Measurements from ENCODE around the gene DBH.

GRCh38 chr9:133627341-133627740 is 8.8 kb upstream of the DBH start:
- no peak for TF ChIP-seq POLR2AphosphoS5 (IDR thresholded peaks at IDR 0.05)
- no peak for TF ChIP-seq CTCF (IDR thresholded peaks at IDR 0.05)
- no peak for TF ChIP-seq POLR2A (IDR thresholded peaks at IDR 0.05)

Measured in sigmoid colon (tissue), 4 donors.